Lower lobe of right lung (tissue), 2 donors: ENCODE data around the gene FTCD. TPM values are rescaled to one million over a fixed set of nuclear protein-coding genes. Genes with fewer than 3 reads are reported as not detected.

Source experiments
- ATAC-seq, 2 donors: fragments of 200-7000 bp; cut with Tn5 transposase; one replicate each; pipeline ENCODE4 v1.9.1; 2020 to 2022; ENCODE audit warnings: mild to moderate bottlenecking in 2 of 2, moderate library complexity in 2 of 2
- DNase-seq: peaks from one replicate; pipeline ENCODE4 v3.0.0-alpha.2; 2020
- H3K27ac ChIP-seq: fragments of 200-600 bp; one replicate; pipeline ENCODE4 v1.8.0; 2022
- H3K27me3 ChIP-seq: fragments of 200-600 bp; one replicate; pipeline ENCODE4 v1.8.0; 2022; ENCODE audit warnings: low read depth
- H3K36me3 ChIP-seq: fragments of 200-600 bp; one replicate; pipeline ENCODE4 v1.8.0; 2022; ENCODE audit warnings: mild to moderate bottlenecking
- H3K4me1 ChIP-seq: fragments of 200-600 bp; one replicate; pipeline ENCODE4 v1.8.0; 2022
- H3K4me3 ChIP-seq: fragments of 200-600 bp; one replicate; pipeline ENCODE4 v1.8.0; 2022; ENCODE audit warnings: mild to moderate bottlenecking
- H3K9me3 ChIP-seq: fragments of 200-600 bp; one replicate; pipeline ENCODE4 v1.8.0; 2022
- CTCF ChIP-seq: fragments of 200-600 bp; IDR thresholded peaks from one replicate; pipeline ENCODE4 v1.8.0; 2022; ENCODE audit warnings: antibody characterized with exemption, mild to moderate bottlenecking
- intact Hi-C: fragments of 100-400 bp; cut with DNase I; formaldehyde crosslinking; loops from one replicate; pipeline ENCODE4 v1.11.0; 2022
- total RNA-seq: library from RNA; stranded (reverse); fragmentation: NEBNext Ultra II Directional; extraction: Animal tissue kit (Norgen Biotek cat#: 25700); gene quantifications from one replicate; pipeline ENCODE4 v1.2.1, GENCODE V29; 2021
- donor health status: DM: no; HTN: yes; CAD: no; lungs with severe emphysema.

The FTCD gene
- total RNA-seq, 1 donor from 2014 or later = 1.5 TPM

GRCh38 chr21:46091631-46092025, 63.8 kb downstream of the FTCD start:
- no peak for DNase-seq
- Histone ChIP-seq H3K36me3 (no peaks in the 10 kb centered on the region), H3K27ac (peak overlapping the region; percentile 70), H3K4me1 (no peaks in the 10 kb centered on the region), H3K9me3 (no peaks in the 10 kb centered on the region), H3K27me3 (no peaks in the 10 kb centered on the region), H3K4me3 (no peak overlapping the region)
- intact Hi-C loops = no loop called here
- ATAC-seq = no peak
- TF ChIP-seq CTCF = no peak

GRCh38 chr21:46091118-46091517, 64.3 kb downstream of the FTCD start:
- no peak for ATAC-seq
- Histone ChIP-seq H3K27ac (no peak overlapping the region), H3K36me3 (no peaks in the 10 kb centered on the region), H3K4me1 (no peaks in the 10 kb centered on the region), H3K4me3 (no peak overlapping the region), H3K27me3 (no peaks in the 10 kb centered on the region), H3K9me3 (no peaks in the 10 kb centered on the region)
- DNase-seq = no peak
- intact Hi-C loops = no loop called here
- TF ChIP-seq CTCF = no peak

DNA sequence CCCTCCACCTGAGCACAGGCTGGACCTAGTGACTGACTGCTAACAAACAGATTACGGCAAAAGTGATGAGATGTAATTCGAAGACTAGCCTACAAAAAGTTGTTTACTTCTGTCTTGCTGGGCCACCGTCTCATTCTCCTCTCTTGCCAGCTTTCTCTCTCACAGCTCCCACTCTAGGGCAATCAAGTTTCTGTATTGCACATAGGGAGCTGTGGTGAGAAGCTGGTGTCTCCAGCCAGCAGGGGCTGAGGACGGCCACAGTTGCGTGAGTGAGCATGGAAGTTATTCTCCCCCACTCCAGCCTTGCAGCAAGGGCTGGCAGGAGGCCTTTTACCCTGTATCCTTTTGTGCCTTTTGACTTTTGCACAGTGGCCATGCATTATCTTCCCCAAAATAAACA, 66.1 kb downstream of the FTCD start:
- H3K4me1 ChIP-seq = no peaks in the 10 kb centered on the region
- intact Hi-C loops = no loop called here
- no peaks in the 10 kb centered on the region for H3K9me3 ChIP-seq
- H3K27me3 ChIP-seq = peaks cover 4% of the 10 kb centered on the region
- DNase-seq (no peak), ATAC-seq (no peak)
- H3K27ac ChIP-seq = no peak overlapping the region
- H3K4me3 ChIP-seq = no peak overlapping the region
- H3K36me3 ChIP-seq = no peaks in the 10 kb centered on the region
- TF ChIP-seq CTCF = no peak

GRCh38 chr21:46088189-46088588, 67.2 kb downstream of the FTCD start:
- Histone ChIP-seq H3K27me3 (peaks cover 15% of the 10 kb centered on the region), H3K27ac (no peak overlapping the region), H3K4me3 (no peak overlapping the region), H3K9me3 (no peaks in the 10 kb centered on the region), H3K4me1 (no peaks in the 10 kb centered on the region), H3K36me3 (no peaks in the 10 kb centered on the region)
- intact Hi-C loops = no loop called here
- TF ChIP-seq CTCF = no peak
- no peak for DNase-seq
- no peak for ATAC-seq

DNA sequence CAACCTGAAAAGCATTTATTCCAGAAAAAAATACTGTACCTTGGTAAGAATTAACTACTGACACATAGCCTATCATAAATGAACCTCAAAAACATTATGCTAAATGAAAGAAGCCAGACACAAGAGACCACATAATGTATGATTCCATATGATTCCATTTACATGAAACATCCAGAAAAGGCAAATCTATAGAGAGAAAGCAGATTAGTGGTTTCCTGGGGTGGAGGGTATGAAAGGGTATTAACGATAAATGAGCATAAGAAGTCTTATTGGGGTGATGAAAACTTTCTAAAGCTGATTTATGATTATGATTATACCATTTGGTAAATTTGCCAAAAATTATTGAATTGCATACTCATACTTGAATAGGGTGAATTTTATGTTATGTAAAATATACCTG, 67.7 kb downstream of the FTCD start:
- Histone ChIP-seq H3K4me3 (no peak overlapping the region), H3K27me3 (peaks cover 15% of the 10 kb centered on the region), H3K27ac (no peak overlapping the region), H3K4me1 (no peaks in the 10 kb centered on the region), H3K9me3 (no peaks in the 10 kb centered on the region), H3K36me3 (no peaks in the 10 kb centered on the region)
- no peak for TF ChIP-seq CTCF
- DNase-seq (no peak), ATAC-seq (no peak)
- intact Hi-C loops = no loop called here

Other genes starting within 250 kb of the FTCD start
- 148 TPM for gene COL6A1, start 173.8 kb downstream of the FTCD start, total RNA-seq
- gene COL6A2, start 57.5 kb downstream of the FTCD start, total RNA-seq = 227 TPM
- 8.6 TPM for gene SPATC1L, start 28.9 kb upstream of the FTCD start, total RNA-seq
- gene LSS, start 73.2 kb upstream of the FTCD start, total RNA-seq = 91.0 TPM
- 96.2 TPM for gene MCM3AP, start 130.0 kb upstream of the FTCD start, total RNA-seq
- 20.4 TPM for gene YBEY, start 130.8 kb upstream of the FTCD start, total RNA-seq
- gene C21orf58, start 168.3 kb upstream of the FTCD start, total RNA-seq = 9.5 TPM
- 36.5 TPM for gene PCNT, start 168.6 kb upstream of the FTCD start, total RNA-seq